Osteocyte (in vitro differentiated cells): ENCODE measurements around the gene PURB. TPM values are rescaled to one million over a fixed set of nuclear protein-coding genes. Genes with fewer than 3 reads are reported as not detected.
"Not testable (repeated sequence)": the region's sequence is repeated elsewhere in the genome, so short reads cannot be mapped to it uniquely, and the experiment has no call there.

Experiments
- DNase-seq: peaks from one replicate; pipeline ENCODE4 v3.0.0; 2021; ENCODE audit warnings: mixed read lengths; ENCODE audit not compliant: unreplicated experiment; ENCODE audit errors: extremely low spot score
- H3K27ac Mint-ChIP-seq: one replicate; pipeline ENCODE4 v1.8.0; 2021; ENCODE audit warnings: mild to moderate bottlenecking, mixed read lengths; ENCODE audit not compliant: unreplicated experiment
- H3K27me3 Mint-ChIP-seq: one replicate; pipeline ENCODE4 v1.8.0; 2021; ENCODE audit warnings: mixed read lengths; ENCODE audit not compliant: unreplicated experiment
- H3K36me3 Mint-ChIP-seq: one replicate; pipeline ENCODE4 v1.8.0; 2021; ENCODE audit warnings: mixed read lengths; ENCODE audit not compliant: unreplicated experiment
- H3K4me1 Mint-ChIP-seq: one replicate; pipeline ENCODE4 v1.8.0; 2021; ENCODE audit warnings: mixed read lengths; ENCODE audit not compliant: unreplicated experiment
- H3K4me3 Mint-ChIP-seq: one replicate; pipeline ENCODE4 v1.8.0; 2021; ENCODE audit warnings: mild to moderate bottlenecking, moderate library complexity, mixed read lengths; ENCODE audit not compliant: unreplicated experiment
- H3K9me3 Mint-ChIP-seq: one replicate; pipeline ENCODE4 v1.8.0; 2021; ENCODE audit warnings: mixed read lengths; ENCODE audit not compliant: unreplicated experiment
- long read RNA-seq: library from polyadenylated mRNA; unstranded; transcript quantifications from one replicate; pipeline ENCODE4 v2.0.0, GENCODE V29; 2021
- total RNA-seq: library from RNA; stranded (reverse); gene quantifications from 2 replicates; pipeline ENCODE4 v1.2.1, GENCODE V29; 2021
- TF ChIP-seq, protein P1 (sequence below): fragments of 200-600 bp; sonication (generic); IDR thresholded peaks from 2 replicates; pipeline ENCODE4 v1.5.0; 2021; ENCODE audit warnings: antibody characterized with exemption, mild to moderate bottlenecking, moderate library complexity

PURB gene
- 20.0 and 20.7 TPM in 2 replicates for total RNA-seq
- long read RNA-seq, full-length matches to known transcripts: 2 of 2 reads
- long read RNA-seq, partial matches to known transcripts: 0 of 2 reads
- long read RNA-seq, other reads (novel, unspliced or antisense): 0 of 2 reads

DNA sequence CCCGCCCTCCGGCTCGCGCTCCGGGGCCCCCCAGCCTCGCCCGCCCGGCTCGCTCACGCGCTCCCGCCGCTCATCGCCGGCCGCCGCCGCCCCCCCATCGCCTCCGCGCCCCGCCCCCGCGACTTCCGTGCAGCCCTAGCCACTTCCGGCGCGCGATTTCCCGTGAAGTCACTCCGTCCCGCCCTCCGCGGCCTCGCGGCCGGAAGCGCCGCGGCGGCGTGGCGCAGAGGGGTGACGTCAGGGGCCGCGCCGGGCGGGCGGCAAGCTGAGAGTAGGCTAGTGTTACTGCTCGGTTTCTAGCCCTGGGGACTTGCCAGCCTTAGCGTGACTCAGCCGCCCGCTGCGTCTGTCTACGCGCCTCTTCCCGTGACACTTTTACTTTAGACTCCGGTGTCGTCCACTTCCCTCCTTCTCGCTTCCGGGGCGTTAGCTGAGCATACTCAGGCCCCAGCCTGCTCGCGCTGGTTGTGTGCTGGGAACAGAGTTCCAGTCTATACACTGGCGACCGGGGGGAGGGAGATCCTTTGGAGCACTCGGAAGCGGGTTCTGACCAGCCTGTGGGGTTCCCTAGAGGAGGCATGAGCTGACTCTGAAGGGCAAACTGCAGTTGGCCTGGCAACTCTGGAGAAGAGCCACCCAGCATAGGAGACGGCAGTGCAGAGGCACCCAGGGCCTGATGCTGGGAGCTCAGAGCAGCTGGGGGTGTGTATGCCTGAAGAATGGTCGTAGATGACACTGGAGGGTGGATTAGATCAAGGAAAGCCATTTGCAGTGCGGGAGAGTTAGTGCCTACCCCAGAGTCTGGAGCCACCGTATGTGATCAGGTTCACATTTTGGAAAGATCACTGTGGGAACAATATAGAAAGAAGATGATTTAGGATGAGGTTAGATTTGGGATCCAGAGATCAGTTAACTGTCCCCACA, at the start of gene PURB:
PURB (minus strand) TSS at position 137 of the 924 bp plus-strand sequence. CDS start 182 bp downstream, outside the sequence.
- peaks cover 7% of the 10 kb centered on the region for H3K36me3 Mint-ChIP-seq
- no peaks in the 10 kb centered on the region for H3K9me3 Mint-ChIP-seq
- H3K4me3 Mint-ChIP-seq: peak within 1 kb of the TSS; percentile 94
- peaks cover 43% of the 10 kb centered on the region for H3K4me1 Mint-ChIP-seq
- TF ChIP-seq, protein P1, sequence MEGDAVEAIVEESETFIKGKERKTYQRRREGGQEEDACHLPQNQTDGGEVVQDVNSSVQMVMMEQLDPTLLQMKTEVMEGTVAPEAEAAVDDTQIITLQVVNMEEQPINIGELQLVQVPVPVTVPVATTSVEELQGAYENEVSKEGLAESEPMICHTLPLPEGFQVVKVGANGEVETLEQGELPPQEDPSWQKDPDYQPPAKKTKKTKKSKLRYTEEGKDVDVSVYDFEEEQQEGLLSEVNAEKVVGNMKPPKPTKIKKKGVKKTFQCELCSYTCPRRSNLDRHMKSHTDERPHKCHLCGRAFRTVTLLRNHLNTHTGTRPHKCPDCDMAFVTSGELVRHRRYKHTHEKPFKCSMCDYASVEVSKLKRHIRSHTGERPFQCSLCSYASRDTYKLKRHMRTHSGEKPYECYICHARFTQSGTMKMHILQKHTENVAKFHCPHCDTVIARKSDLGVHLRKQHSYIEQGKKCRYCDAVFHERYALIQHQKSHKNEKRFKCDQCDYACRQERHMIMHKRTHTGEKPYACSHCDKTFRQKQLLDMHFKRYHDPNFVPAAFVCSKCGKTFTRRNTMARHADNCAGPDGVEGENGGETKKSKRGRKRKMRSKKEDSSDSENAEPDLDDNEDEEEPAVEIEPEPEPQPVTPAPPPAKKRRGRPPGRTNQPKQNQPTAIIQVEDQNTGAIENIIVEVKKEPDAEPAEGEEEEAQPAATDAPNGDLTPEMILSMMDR: no peak
- H3K27me3 Mint-ChIP-seq: no peaks in the 10 kb centered on the region
- peak; percentile 98 for DNase-seq
- H3K27ac Mint-ChIP-seq: peak within 1 kb of the TSS; percentile 99

DNA sequence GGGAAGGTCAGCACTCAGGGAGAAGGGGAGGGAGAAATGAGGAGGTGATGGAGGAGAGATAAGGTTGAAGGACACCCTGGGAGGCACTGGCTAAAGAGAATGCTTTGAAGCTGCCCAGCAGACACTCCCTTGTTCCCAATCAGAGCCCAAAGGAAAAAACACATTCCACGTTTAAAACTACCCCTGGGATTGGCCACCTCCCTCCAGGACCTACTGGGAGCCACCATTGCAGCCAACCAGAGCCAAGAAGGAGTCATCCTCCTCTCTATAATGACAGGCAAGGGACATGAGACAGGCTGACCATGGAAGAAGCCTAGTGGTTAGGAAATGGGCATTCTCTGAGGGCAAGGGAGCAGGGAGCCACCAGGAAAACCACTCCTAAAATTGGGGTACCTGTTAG, 49.7 kb upstream of the PURB start:
- TF ChIP-seq, protein P1: no peak
- Mint-ChIP-seq H3K4me1 (no peaks in the 10 kb centered on the region), H3K9me3 (no peaks in the 10 kb centered on the region), H3K4me3 (no peak overlapping the region), H3K27ac (no peak overlapping the region), H3K36me3 (no peaks in the 10 kb centered on the region), H3K27me3 (peaks cover 45% of the 10 kb centered on the region)
- DNase-seq: no peak

DNA sequence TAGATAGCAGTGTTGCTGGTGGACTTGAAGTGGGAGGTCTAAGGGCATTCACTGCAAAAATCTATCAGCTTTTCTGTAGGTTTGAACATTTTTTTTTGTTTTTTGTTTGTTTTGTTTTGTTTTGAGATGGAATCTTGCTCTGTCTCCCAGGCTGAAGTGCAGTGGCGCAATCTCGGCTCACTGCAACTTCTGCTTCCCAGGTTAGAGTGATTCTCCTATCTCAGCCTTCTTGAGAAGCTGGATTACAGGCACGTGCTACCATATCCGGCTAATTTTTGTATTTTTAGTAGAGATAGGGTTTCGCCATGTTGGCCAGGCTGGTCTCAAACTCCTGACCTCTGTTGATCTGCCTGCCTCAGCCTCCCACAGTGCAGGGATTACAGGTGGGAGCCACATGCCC, 49.2 kb upstream of the PURB start:
- not testable (repeated sequence) for H3K36me3 Mint-ChIP-seq, H3K9me3 Mint-ChIP-seq, H3K4me3 Mint-ChIP-seq, H3K27ac Mint-ChIP-seq, DNase-seq, H3K4me1 Mint-ChIP-seq
- peaks cover 44% of the 10 kb centered on the region for H3K27me3 Mint-ChIP-seq

DNA sequence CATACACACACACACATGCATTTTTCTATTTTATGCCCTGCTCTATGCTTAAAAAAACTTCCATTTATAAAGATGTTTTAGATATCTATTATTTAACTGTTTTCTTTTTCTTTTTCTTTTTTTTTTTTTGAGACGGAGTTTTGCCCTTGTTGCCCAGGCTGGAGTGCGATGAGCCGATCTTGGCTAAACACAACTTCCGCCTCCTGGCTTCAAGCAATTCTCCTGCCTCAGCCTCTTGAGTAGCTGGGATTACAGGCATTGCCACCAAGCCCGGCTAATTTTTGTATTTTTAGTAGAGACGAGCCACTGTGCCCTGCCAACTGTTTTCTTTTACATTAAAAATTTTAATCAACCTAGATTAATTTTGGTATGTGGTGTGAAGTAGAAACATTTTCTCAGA, 45.6 kb upstream of the PURB start:
- no peak for DNase-seq
- H3K36me3 Mint-ChIP-seq: no peaks in the 10 kb centered on the region
- no peak overlapping the region for H3K4me3 Mint-ChIP-seq
- no peak overlapping the region for H3K27ac Mint-ChIP-seq
- peaks cover 3% of the 10 kb centered on the region for H3K9me3 Mint-ChIP-seq
- H3K27me3 Mint-ChIP-seq: peaks cover 47% of the 10 kb centered on the region
- H3K4me1 Mint-ChIP-seq: no peaks in the 10 kb centered on the region
- TF ChIP-seq, protein P1: no peak

DNA sequence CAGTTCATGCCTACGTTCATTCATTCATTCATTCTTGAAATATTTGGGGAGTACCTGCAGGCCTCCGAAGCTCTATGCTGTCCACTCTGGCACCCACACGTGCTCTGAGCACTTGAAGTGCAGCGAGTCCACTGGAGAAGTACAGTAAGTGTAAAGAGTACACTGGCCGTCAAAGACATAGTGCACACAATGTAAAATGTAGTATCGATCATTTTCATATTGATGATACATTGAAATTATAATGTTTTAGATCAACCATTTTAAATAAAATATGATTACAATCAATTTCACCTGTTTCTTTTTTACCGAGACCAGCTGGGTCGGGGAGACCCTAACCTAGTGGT, 37.0 kb upstream of the PURB start:
- TF ChIP-seq, protein P1: no peak
- Mint-ChIP-seq H3K27ac (no peak overlapping the region), H3K27me3 (peaks cover 12% of the 10 kb centered on the region), H3K9me3 (no peaks in the 10 kb centered on the region), H3K4me3 (no peak overlapping the region), H3K4me1 (no peaks in the 10 kb centered on the region), H3K36me3 (no peaks in the 10 kb centered on the region)
- DNase-seq: no peak
